Pulmonary artery endothelial cell (primary cell): ENCODE data around the gene TLCD4. TPM values are rescaled to one million over a fixed set of nuclear protein-coding genes. Genes with fewer than 3 reads are reported as not detected.
"Not testable (repeated sequence)": the region's sequence is repeated elsewhere in the genome, so short reads cannot be mapped to it uniquely, and the experiment has no call there.

ENCODE experiments used
- DNase-seq: peaks from one replicate; pipeline ENCODE4 v3.0.0-alpha.2; 2011; ENCODE audit warnings: low read depth, low spot score
- total RNA-seq: library from RNA; depleted of rRNA; stranded (reverse); fragments of >200 nt; gene quantifications from 2 replicates; pipeline ENCODE4 v1.2.3, GENCODE V29; 2014

The TLCD4 gene
- total RNA-seq, 1 donor from 2014 or later, result under 0.01 TPM

- no peak for DNase-seq
These were observed 28.3 kb downstream of the TLCD4 start for GRCh38 chr1:95145493-95145892.

GRCh38 chr1:95146637-95147036 lies 29.5 kb downstream of the TLCD4 start:
- DNase-seq, result no peak

- DNase-seq, result no peak
These were observed 36.9 kb downstream of the TLCD4 start for GRCh38 chr1:95154096-95154495.

- DNase-seq, result not testable (repeated sequence)
These were observed 48.4 kb downstream of the TLCD4 start for GRCh38 chr1:95165569-95165968.

Other genes starting within 250 kb of the TLCD4 start
- gene CNN3, start 190.2 kb upstream of the TLCD4 start, total RNA-seq, result 334 and 463 TPM in 2 replicates
- gene ALG14, start 44.4 kb upstream of the TLCD4 start, total RNA-seq, result 2.8 and 3.4 TPM in 2 replicates
- gene RWDD3, start 116.9 kb downstream of the TLCD4 start, total RNA-seq, result 13.3 and 18.1 TPM in 2 replicates